Upper lobe of right lung (tissue), 1 donor: Measurements from ENCODE around the gene SLC39A11. TPM values are rescaled to one million over a fixed set of nuclear protein-coding genes. Genes with fewer than 3 reads are reported as not detected.

Experiments
- ATAC-seq: fragments of 200-7000 bp; cut with Tn5 transposase; one replicate; pipeline ENCODE4 v1.9.1; 2020; ENCODE audit warnings: mild to moderate bottlenecking, moderate library complexity
- DNase-seq: peaks from one replicate; pipeline ENCODE4 v3.0.0-alpha.2; 2020
- H3K27ac ChIP-seq: fragments of 200-600 bp; one replicate; pipeline ENCODE4 v1.8.0; 2022
- H3K27me3 ChIP-seq: fragments of 200-600 bp; one replicate; pipeline ENCODE4 v1.8.0; 2022; ENCODE audit warnings: mild to moderate bottlenecking
- H3K36me3 ChIP-seq: fragments of 200-600 bp; one replicate; pipeline ENCODE4 v1.8.0; 2022
- H3K4me1 ChIP-seq: fragments of 200-600 bp; one replicate; pipeline ENCODE4 v1.8.0; 2022
- H3K4me3 ChIP-seq: fragments of 200-600 bp; one replicate; pipeline ENCODE4 v1.8.0; 2022; ENCODE audit warnings: mild to moderate bottlenecking
- H3K9me3 ChIP-seq: fragments of 200-600 bp; one replicate; pipeline ENCODE4 v1.8.0; 2022
- CTCF ChIP-seq: fragments of 200-600 bp; IDR thresholded peaks from one replicate; pipeline ENCODE4 v1.8.0; 2022; ENCODE audit warnings: antibody characterized with exemption
- intact Hi-C: fragments of 100-400 bp; cut with DNase I; formaldehyde crosslinking; loops from one replicate; pipeline ENCODE4 v1.11.0; 2022
- total RNA-seq: library from RNA; stranded (reverse); fragmentation: NEBNext Ultra II Directional; extraction: Animal tissue kit (Norgen Biotek cat#: 25700); gene quantifications from one replicate; pipeline ENCODE4 v1.2.1, GENCODE V29; 2021
- donor health status: DM: no; HTN: yes; CAD: no; lungs with severe emphysema.

The SLC39A11 gene
- total RNA-seq, 1 donor from 2014 or later = 33.7 TPM

- Histone ChIP-seq H3K9me3 (no peaks in the 10 kb centered on the region), H3K4me1 (no peaks in the 10 kb centered on the region), H3K27me3 (no peaks in the 10 kb centered on the region), H3K4me3 (no peak overlapping the region), H3K27ac (no peak overlapping the region), H3K36me3 (no peaks in the 10 kb centered on the region)
- intact Hi-C loops = no loop called here
- ATAC-seq = no peak
- TF ChIP-seq CTCF = no peak
- DNase-seq = no peak
Observed at GRCh38 chr17:72756256-72756655, 336.2 kb downstream of the SLC39A11 start.

- Histone ChIP-seq H3K27ac (no peak overlapping the region), H3K9me3 (no peaks in the 10 kb centered on the region), H3K36me3 (no peaks in the 10 kb centered on the region), H3K27me3 (no peaks in the 10 kb centered on the region), H3K4me3 (no peak overlapping the region), H3K4me1 (no peaks in the 10 kb centered on the region)
- intact Hi-C loops = no loop called here
- DNase-seq (no peak), ATAC-seq (no peak)
- no peak for TF ChIP-seq CTCF
Observed at GRCh38 chr17:72754513-72754912, 338.0 kb downstream of the SLC39A11 start.

GRCh38 chr17:72751746-72752145 lies 340.7 kb downstream of the SLC39A11 start:
- Histone ChIP-seq H3K4me1 (no peaks in the 10 kb centered on the region), H3K27me3 (no peaks in the 10 kb centered on the region), H3K27ac (no peak overlapping the region), H3K4me3 (no peak overlapping the region), H3K36me3 (no peaks in the 10 kb centered on the region), H3K9me3 (no peaks in the 10 kb centered on the region)
- ATAC-seq (no peak), DNase-seq (no peak)
- no peak for TF ChIP-seq CTCF
- intact Hi-C loops = no loop called here

GRCh38 chr17:72749119-72749572 lies 343.3 kb downstream of the SLC39A11 start:
- no peak for ATAC-seq
- intact Hi-C loops = no loop called here
- Histone ChIP-seq H3K9me3 (no peaks in the 10 kb centered on the region), H3K4me3 (no peak overlapping the region), H3K4me1 (no peaks in the 10 kb centered on the region), H3K36me3 (no peaks in the 10 kb centered on the region), H3K27me3 (no peaks in the 10 kb centered on the region), H3K27ac (no peak overlapping the region)
- no peak for TF ChIP-seq CTCF
- no peak for DNase-seq

GRCh38 chr17:72747501-72747900 lies 345.0 kb downstream of the SLC39A11 start:
- no peaks in the 10 kb centered on the region for H3K4me1 ChIP-seq
- ATAC-seq (no peak), DNase-seq (no peak)
- intact Hi-C loops = no loop called here
- no peaks in the 10 kb centered on the region for H3K36me3 ChIP-seq
- no peaks in the 10 kb centered on the region for H3K27me3 ChIP-seq
- TF ChIP-seq CTCF = no peak
- H3K4me3 ChIP-seq = no peak overlapping the region
- H3K9me3 ChIP-seq = no peaks in the 10 kb centered on the region
- no peak overlapping the region for H3K27ac ChIP-seq

GRCh38 chr17:72745241-72745640 lies 347.2 kb downstream of the SLC39A11 start:
- no peak overlapping the region for H3K27ac ChIP-seq
- no peaks in the 10 kb centered on the region for H3K4me1 ChIP-seq
- TF ChIP-seq CTCF = no peak

More at GRCh38 chr17:72745241-72745640, 347.2 kb downstream of the SLC39A11 start:
- Histone ChIP-seq H3K4me3 (no peak overlapping the region), H3K36me3 (no peaks in the 10 kb centered on the region), H3K27me3 (no peaks in the 10 kb centered on the region), H3K9me3 (no peaks in the 10 kb centered on the region)
- intact Hi-C loops = no loop called here
- ATAC-seq (no peak), DNase-seq (no peak)
